Right atrium auricular region (tissue), 2 donors: ENCODE results near the gene TMEM135. TPM values are rescaled to one million over a fixed set of nuclear protein-coding genes. Genes with fewer than 3 reads are reported as not detected.

Source experiments
- DNase-seq: peaks from one replicate; pipeline ENCODE4 v3.0.0-alpha.2; 2019; ENCODE audit warnings: low spot score
- H3K27ac ChIP-seq, 2 donors: fragments of 200-600 bp; sonication (generic); 1 replicate in 1 of 2; 2 replicates in 1 of 2; pipeline ENCODE4 v1.5.1; 2016 to 2019
- H3K27me3 ChIP-seq, 2 donors: fragments of 200-600 bp; sonication (generic); one replicate each; pipeline versions ENCODE4 v1.5.1 to v1.6.0; 2017 to 2019
- H3K36me3 ChIP-seq: fragments of 200-600 bp; sonication (generic); one replicate; pipeline ENCODE4 v1.5.1; 2016
- H3K4me1 ChIP-seq, 2 donors: fragments of 200-600 bp; sonication (generic); one replicate each; pipeline versions ENCODE4 v1.5.1 to v1.6.0; 2017 to 2019
- H3K4me3 ChIP-seq, 2 donors: fragments of 200-600 bp; sonication (generic); 1 replicate in 1 of 2; 2 replicates in 1 of 2; pipeline ENCODE4 v1.5.1; 2017 to 2019; ENCODE audit warnings: mild to moderate bottlenecking in 1 of 2, moderate library complexity in 1 of 2
- H3K9me3 ChIP-seq, 2 donors: fragments of 200-600 bp; sonication (generic); one replicate each; pipeline ENCODE4 v1.5.1; 2019
- CTCF ChIP-seq, 2 donors: fragments of 200-600 bp; sonication (generic); IDR thresholded peaks; one replicate each; pipeline ENCODE4 v1.5.1; 2019; ENCODE audit warnings: antibody characterized with exemption in 2 of 2
- total RNA-seq, 2 donors: library from RNA; depleted of rRNA; stranded (reverse); fragments of >200 nt; gene quantifications; one replicate each; pipeline ENCODE4 v1.1.0, GENCODE V29; 2016

TMEM135 gene
- total RNA-seq, 2 donors from 2014 or later: 12.2 to 13.0 TPM

- TF ChIP-seq CTCF (IDR thresholded peaks at IDR 0.05): no peak
- Histone ChIP-seq H3K4me1 (no peaks in the 10 kb centered on the region), H3K27me3 (no peaks in the 10 kb centered on the region), H3K36me3 (no peaks in the 10 kb centered on the region), H3K4me3 (no peak overlapping the region), H3K9me3 (peaks cover 0 to 4% of the 10 kb centered on the region in 2 donors), H3K27ac (no peak overlapping the region)
- DNase-seq: no peak
These were observed 177.5 kb downstream of the TMEM135 start for GRCh38 chr11:87215236-87215635.

- Histone ChIP-seq H3K36me3 (no peaks in the 10 kb centered on the region), H3K27ac (no peak overlapping the region), H3K4me1 (no peaks in the 10 kb centered on the region), H3K4me3 (no peak overlapping the region), H3K9me3 (peaks cover 0 to 4% of the 10 kb centered on the region in 2 donors), H3K27me3 (no peaks in the 10 kb centered on the region)
- DNase-seq: no peak
- no peak for TF ChIP-seq CTCF (IDR thresholded peaks at IDR 0.05)
These were observed 181.5 kb downstream of the TMEM135 start for GRCh38 chr11:87219266-87219665.

- Histone ChIP-seq H3K4me1 (no peaks in the 10 kb centered on the region), H3K4me3 (no peak overlapping the region), H3K27me3 (no peaks in the 10 kb centered on the region), H3K9me3 (no peaks in the 10 kb centered on the region), H3K27ac (no peak overlapping the region), H3K36me3 (no peaks in the 10 kb centered on the region)
- no peak for TF ChIP-seq CTCF (IDR thresholded peaks at IDR 0.05)
- DNase-seq: no peak
These were observed 186.1 kb downstream of the TMEM135 start for GRCh38 chr11:87223816-87224215.

- Histone ChIP-seq H3K27me3 (no peaks in the 10 kb centered on the region), H3K36me3 (no peaks in the 10 kb centered on the region), H3K4me3 (no peak overlapping the region), H3K27ac (no peak overlapping the region), H3K9me3 (no peaks in the 10 kb centered on the region), H3K4me1 (no peaks in the 10 kb centered on the region)
- TF ChIP-seq CTCF (IDR thresholded peaks at IDR 0.05): no peak
- DNase-seq: no peak
These were observed 186.8 kb downstream of the TMEM135 start for GRCh38 chr11:87224486-87224885.

- TF ChIP-seq CTCF (IDR thresholded peaks at IDR 0.05): no peak
These were observed 191.1 kb downstream of the TMEM135 start for GRCh38 chr11:87228820-87229219.

GRCh38 chr11:87230995-87231394 lies 193.3 kb downstream of the TMEM135 start:
- no peak overlapping the region for H3K27ac ChIP-seq
- DNase-seq: no peak
- TF ChIP-seq CTCF (IDR thresholded peaks at IDR 0.05): no peak
- H3K4me1 ChIP-seq: no peaks in the 10 kb centered on the region
- no peak overlapping the region for H3K4me3 ChIP-seq
- no peaks in the 10 kb centered on the region for H3K27me3 ChIP-seq
- no peaks in the 10 kb centered on the region for H3K36me3 ChIP-seq
- peaks cover 0 to 12% of the 10 kb centered on the region in 2 donors for H3K9me3 ChIP-seq

More at GRCh38 chr11:87228820-87229219, 191.1 kb downstream of the TMEM135 start:
- no peaks in the 10 kb centered on the region for H3K27me3 ChIP-seq
- H3K4me3 ChIP-seq: no peak overlapping the region
- H3K4me1 ChIP-seq: no peaks in the 10 kb centered on the region
- H3K27ac ChIP-seq: no peak overlapping the region
- DNase-seq: no peak
- H3K9me3 ChIP-seq: peaks cover 0 to 12% of the 10 kb centered on the region in 2 donors
- no peaks in the 10 kb centered on the region for H3K36me3 ChIP-seq
